ENCODE data around the gene ZBTB7C.

GRCh38 chr18:48109961-48110493, 299.2 kb downstream of the ZBTB7C start:
- TF ChIP-seq CTCF (IDR thresholded peaks at IDR 0.05 in 2 of 3, conservative IDR thresholded peaks at IDR 0.05 in 1 of 3; ENCODE audit: insufficient read depth in 2 of 3, low read depth in 1 of 3, low read length in 3 of 3), result no peak
- no peak for TF ChIP-seq HMG20A (CRISPR knock-in tag; conservative IDR thresholded peaks at IDR 0.05)
- no peak for TF ChIP-seq ZBTB26 (CRISPR knock-in tag; IDR thresholded peaks at IDR 0.05)
- TF ChIP-seq TBP (optimal IDR thresholded peaks at IDR 0.05; ENCODE audit: low read depth, low read length), result no peak
- no peak for TF ChIP-seq EGR1 (conservative IDR thresholded peaks at IDR 0.05)
- no peak for TF ChIP-seq ZNF197 (CRISPR knock-in tag; IDR thresholded peaks at IDR 0.05; ENCODE audit: low read depth)
- no peak for TF ChIP-seq CHD4 (IDR thresholded peaks at IDR 0.05; ENCODE audit: insufficient read depth, insufficient replicate concordance, low read depth, low read length, poor library complexity, severe bottlenecking)
- no peak for TF ChIP-seq ARNT (IDR thresholded peaks at IDR 0.05)

Measured in K562 (cell line).